Ectodermal cell (in vitro differentiated cells): ENCODE results near the gene RNASET2.

Experiments
- H3K27ac ChIP-seq: 2 replicates; pipeline ENCODE4 v1.7.0; 2013; ENCODE audit warnings: mild to moderate bottlenecking, low read depth, low read length; ENCODE audit not compliant: insufficient read depth, poor library complexity, severe bottlenecking
- H3K27me3 ChIP-seq: 2 replicates; pipeline ENCODE4 v1.7.0; 2013; ENCODE audit warnings: mild to moderate bottlenecking, low read length; ENCODE audit not compliant: insufficient read depth, control insufficient read depth, poor library complexity, severe bottlenecking
- H3K36me3 ChIP-seq: one replicate; pipeline ENCODE4 v1.7.0; 2013; ENCODE audit warnings: low read length; ENCODE audit not compliant: control insufficient read depth, insufficient read depth
- H3K4me1 ChIP-seq: one replicate; pipeline ENCODE4 v1.7.0; 2013; ENCODE audit warnings: low read length; ENCODE audit not compliant: control insufficient read depth, insufficient read depth
- H3K4me3 ChIP-seq: 2 replicates; pipeline ENCODE4 v1.7.0; 2013; ENCODE audit warnings: low read depth, low read length, control low read depth; ENCODE audit not compliant: insufficient read depth
- H3K9me3 ChIP-seq: 2 replicates; pipeline ENCODE4 v1.7.0; 2013; ENCODE audit warnings: mild to moderate bottlenecking, low read length, moderate library complexity; ENCODE audit not compliant: control insufficient read depth
- WGBS, 2 experiments: methylation state at CpG; one replicate each; pipeline ENCODE4 v1.1.7; 2013; ENCODE audit warnings: missing lambda C conversion rate in 2 of 2; 5-methylcytosine and 5-hydroxymethylcytosine counted together

RNASET2 gene

DNA sequence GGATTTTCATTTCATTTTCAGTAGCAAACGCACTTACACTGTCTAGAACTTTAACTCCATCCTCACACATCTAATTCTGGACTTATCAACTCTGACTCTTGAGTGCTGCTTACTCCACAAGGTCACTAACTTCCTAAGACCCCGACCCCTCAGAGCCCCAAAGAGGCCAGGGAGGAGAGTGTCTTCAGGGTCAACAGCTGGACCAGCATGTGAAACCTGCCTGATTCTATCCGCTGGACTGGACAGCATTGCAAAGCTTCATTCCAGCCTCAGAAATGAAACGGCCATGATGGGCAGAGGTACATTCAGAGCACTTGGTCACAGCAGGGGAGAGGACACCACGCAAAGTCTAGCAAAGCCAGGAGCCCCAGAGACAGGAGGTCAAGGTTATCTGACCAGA lies 9.1 kb downstream of the RNASET2 start:
- Histone ChIP-seq H3K36me3 (no peaks in the 10 kb centered on the region), H3K27me3 (no peaks in the 10 kb centered on the region), H3K4me1 (no peaks in the 10 kb centered on the region), H3K4me3 (no peak overlapping the region), H3K9me3 (no peaks in the 10 kb centered on the region), H3K27ac (no peak overlapping the region)
- 93% methylated on average over 5 of the region's 5 CpGs for WGBS, 2 experiments

DNA sequence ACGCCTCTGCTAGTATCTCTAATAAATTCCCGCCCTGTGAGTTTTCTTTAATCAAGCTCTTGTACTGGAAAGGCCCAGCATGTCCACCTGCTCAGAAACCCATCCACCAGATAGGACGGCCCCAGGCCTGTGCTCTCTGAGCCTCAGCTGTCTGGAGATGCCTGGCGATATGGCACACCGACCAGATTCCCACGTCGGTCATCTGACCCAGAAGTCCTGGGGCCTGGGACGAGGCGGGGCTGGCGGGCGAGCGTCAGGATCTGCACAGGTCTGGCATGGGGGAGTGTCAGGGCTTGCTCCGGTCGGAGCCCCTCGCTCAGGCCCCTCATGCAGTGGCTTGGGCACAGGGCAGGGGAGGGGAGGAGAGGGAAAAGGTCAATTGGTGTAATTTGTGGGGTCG lies 10.2 kb downstream of the RNASET2 start:
- no peak overlapping the region for H3K4me3 ChIP-seq
- H3K9me3 ChIP-seq, result no peaks in the 10 kb centered on the region
- 93 to 94% methylated on average over 15 to 16 of the region's 16 CpGs for WGBS, 2 experiments
- H3K4me1 ChIP-seq, result no peaks in the 10 kb centered on the region
- H3K36me3 ChIP-seq, result no peaks in the 10 kb centered on the region
- H3K27me3 ChIP-seq, result no peaks in the 10 kb centered on the region
- H3K27ac ChIP-seq, result no peak overlapping the region

DNA sequence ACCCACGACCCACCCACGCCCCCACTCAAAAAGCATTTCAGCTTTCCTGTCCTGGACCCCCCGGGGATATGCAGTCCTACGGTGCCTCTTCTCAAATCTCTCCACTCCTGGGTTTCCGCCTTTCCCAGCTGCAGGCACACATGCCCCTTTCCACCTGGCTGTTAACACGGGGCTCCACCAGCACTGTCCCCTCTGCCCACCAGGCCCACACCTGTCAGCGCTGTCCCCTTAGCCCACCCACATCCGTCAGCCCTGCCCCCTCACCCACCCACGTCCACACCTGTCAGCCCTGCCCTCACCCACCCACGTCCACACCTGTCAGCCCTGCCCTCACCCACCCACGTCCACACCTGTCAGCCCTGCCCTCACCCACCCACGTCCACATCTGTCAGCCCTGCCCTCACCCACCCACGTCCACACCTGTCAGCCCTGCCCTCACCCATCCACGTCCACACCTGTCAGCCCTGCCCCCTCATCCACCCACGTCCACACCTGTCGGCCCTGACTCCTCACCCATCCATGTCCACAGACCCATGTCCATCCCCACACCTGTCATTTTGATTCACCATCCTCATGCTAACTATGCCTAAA lies 11.6 kb downstream of the RNASET2 start:
- WGBS, 2 experiments, result 88% methylated on average over 16 of the region's 16 CpGs
- no peaks in the 10 kb centered on the region for H3K9me3 ChIP-seq
- H3K4me1 ChIP-seq, result no peaks in the 10 kb centered on the region
- no peak overlapping the region for H3K27ac ChIP-seq
- no peaks in the 10 kb centered on the region for H3K36me3 ChIP-seq
- H3K4me3 ChIP-seq, result no peak overlapping the region
- H3K27me3 ChIP-seq, result no peaks in the 10 kb centered on the region

DNA sequence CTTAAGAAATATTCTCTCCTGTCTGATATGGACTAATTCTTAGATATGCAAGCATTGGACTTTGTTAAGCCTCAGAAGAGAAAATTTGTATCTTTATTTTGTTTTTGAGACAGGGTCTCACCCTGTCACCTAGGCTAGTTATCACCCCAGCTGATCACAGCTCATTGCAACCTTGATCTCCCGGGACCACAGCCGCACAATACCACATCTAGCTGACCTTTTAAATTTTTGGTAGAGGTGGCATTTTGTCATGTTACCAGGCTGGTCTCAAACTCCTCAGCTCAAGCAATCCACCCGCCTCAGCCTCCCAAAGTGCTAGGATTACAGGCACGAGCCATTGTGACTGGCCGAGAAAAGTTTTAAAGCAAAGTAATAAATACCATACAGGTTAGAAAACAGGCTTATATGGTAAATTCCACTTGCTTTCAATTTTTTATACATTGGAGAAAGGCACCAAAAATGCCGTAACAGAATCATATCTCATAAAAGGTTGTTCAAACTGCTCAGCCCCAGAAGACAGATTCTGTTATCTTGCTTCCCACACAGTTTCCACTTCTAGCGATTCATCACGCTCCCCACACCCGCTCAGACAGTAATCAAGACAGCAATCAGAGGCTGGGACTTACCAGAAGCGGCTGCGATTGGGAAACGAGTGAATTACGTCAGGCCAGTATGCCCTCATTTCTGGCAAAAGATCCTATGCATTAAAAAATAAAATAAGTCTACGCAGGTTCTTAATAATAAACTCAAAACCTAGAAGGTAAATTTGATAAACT lies 13.8 kb downstream of the RNASET2 start:
- no peaks in the 10 kb centered on the region for H3K36me3 ChIP-seq
- H3K4me1 ChIP-seq, result no peaks in the 10 kb centered on the region
- H3K4me3 ChIP-seq, result no peak overlapping the region
- H3K9me3 ChIP-seq, result no peaks in the 10 kb centered on the region
- H3K27ac ChIP-seq, result no peak overlapping the region
- H3K27me3 ChIP-seq, result no peaks in the 10 kb centered on the region
- WGBS, 2 experiments, result 95 to 96% methylated on average over 12 to 13 of the region's 14 CpGs

DNA sequence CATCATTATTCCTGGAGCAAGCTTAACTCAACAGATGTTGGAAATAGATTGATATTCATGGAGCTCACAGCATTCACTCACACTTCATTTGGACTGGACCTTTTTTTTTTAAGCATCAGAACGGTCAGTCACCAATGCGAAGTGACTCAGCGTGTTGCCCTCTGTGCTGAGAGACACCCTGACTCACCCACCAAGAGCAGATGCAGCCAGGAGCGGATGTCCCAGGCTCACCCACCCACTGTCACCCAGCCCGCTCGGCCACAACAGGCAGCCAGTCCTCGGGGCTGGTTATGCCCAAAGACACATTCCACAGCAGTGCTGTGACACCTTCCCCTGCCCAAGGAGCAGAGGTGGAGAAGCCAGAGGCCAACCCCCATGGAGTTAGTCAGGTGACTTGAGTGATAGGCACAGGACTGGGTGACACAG lies 15.7 kb downstream of the RNASET2 start:
- Histone ChIP-seq H3K27me3 (no peaks in the 10 kb centered on the region), H3K9me3 (no peaks in the 10 kb centered on the region), H3K4me1 (peaks cover 8% of the 10 kb centered on the region), H3K36me3 (no peaks in the 10 kb centered on the region), H3K4me3 (no peak overlapping the region), H3K27ac (no peak overlapping the region)
- WGBS, 2 experiments, result 89 to 91% methylated on average over 7 of the region's 7 CpGs

DNA sequence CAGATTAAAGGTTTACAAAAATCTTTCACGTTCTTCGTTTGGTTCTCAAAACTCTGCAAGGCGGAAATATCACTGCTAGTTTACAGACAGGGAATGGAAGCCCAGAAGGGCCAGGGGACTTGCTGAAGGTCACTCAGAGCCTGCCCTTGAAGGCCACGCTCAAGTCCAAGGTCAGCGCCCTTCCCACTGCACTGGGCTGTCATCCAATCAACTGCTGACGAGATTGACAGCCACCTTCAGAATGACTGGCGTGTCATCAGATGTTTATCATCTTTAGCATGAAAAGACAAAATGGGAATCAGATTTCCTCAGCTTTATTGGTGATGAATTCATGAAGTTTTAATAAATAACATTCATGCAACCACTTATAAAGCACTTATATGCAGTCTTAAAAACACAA lies 16.5 kb downstream of the RNASET2 start:
- WGBS, 2 experiments, result 95% methylated on average over 7 of the region's 7 CpGs

DNA sequence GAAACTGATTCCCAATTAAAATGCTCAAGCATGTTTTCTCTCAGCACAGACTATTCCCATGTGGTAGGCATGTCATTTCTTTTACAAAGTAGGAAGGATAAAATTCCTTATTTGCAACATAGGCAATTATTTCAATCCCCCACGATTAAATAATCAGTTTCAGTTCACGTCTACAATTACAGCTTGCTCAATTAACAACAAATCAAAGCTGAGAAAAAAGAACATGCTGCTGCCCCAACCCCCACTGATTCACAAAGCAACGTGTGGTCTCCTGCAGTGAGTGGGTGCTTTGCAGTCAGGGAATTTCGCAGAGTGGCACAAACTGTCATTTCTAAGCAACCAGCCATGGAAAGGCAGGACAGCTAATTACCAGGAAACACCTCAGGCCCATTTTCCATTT lies 17.0 kb downstream of the RNASET2 start:
- no peak overlapping the region for H3K27ac ChIP-seq
- WGBS, 2 experiments, result 62 to 70% methylated on average over 4 of the region's 4 CpGs

More for the DNA sequence above, 16.5 kb downstream of the RNASET2 start:
- no peaks in the 10 kb centered on the region for H3K36me3 ChIP-seq
- H3K27me3 ChIP-seq, result no peaks in the 10 kb centered on the region
- H3K4me3 ChIP-seq, result no peak overlapping the region
- H3K27ac ChIP-seq, result no peak overlapping the region
- H3K4me1 ChIP-seq, result peaks cover 8% of the 10 kb centered on the region
- H3K9me3 ChIP-seq, result no peaks in the 10 kb centered on the region

DNA sequence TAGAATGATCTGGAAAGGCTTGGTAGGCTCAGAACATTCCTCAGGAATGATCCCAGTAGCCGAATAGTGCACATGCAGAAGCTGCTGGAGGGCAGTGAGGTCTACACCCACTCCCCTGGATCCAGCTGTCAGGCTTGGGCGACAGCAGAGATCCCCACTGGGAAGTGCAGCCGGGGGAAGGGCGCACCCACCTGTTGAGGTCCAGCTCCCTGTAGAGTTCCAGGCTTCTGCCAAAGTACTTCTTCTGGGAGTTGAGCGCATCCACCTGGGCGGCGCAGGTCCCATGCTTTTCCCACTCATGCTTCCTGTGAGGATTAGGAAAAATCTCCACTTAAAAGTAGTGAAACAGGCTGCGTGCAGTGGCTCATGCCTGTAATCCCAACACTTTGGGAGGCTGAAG lies 17.6 kb downstream of the RNASET2 start:
- Histone ChIP-seq H3K27me3 (no peaks in the 10 kb centered on the region), H3K4me3 (no peak overlapping the region), H3K27ac (no peak overlapping the region), H3K9me3 (no peaks in the 10 kb centered on the region), H3K36me3 (no peaks in the 10 kb centered on the region), H3K4me1 (peaks cover 8% of the 10 kb centered on the region)
- WGBS, 2 experiments, result 94 to 96% methylated on average over 8 of the region's 8 CpGs

More for the DNA sequence above, 17.0 kb downstream of the RNASET2 start:
- Histone ChIP-seq H3K27me3 (no peaks in the 10 kb centered on the region), H3K4me3 (no peak overlapping the region), H3K36me3 (no peaks in the 10 kb centered on the region), H3K4me1 (peaks cover 8% of the 10 kb centered on the region), H3K9me3 (no peaks in the 10 kb centered on the region)

DNA sequence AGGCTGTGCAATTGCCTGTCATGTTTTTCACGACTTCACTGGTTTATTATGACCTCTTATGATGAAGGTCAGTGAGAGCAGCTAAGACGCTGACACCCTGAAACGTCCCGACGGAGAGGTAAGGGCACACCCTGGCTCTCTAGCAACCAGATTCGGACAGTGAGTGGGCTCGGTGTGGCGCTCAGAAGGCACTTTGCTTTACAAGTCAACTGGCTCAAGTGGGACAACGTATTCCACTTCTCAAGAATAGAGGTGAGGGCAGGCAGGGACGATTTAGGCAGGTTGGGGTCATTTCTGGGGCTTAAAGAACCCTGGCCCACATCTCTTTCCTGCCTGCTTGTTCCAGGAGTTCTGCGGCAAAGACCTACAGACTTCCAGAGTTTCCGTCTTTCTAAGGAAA lies 18.2 kb downstream of the RNASET2 start:
- WGBS, 2 experiments, result 94 to 96% methylated on average over 12 of the region's 12 CpGs
- Histone ChIP-seq H3K36me3 (no peaks in the 10 kb centered on the region), H3K4me1 (peaks cover 8% of the 10 kb centered on the region), H3K27ac (no peak overlapping the region), H3K9me3 (no peaks in the 10 kb centered on the region), H3K27me3 (no peaks in the 10 kb centered on the region), H3K4me3 (no peak overlapping the region)

DNA sequence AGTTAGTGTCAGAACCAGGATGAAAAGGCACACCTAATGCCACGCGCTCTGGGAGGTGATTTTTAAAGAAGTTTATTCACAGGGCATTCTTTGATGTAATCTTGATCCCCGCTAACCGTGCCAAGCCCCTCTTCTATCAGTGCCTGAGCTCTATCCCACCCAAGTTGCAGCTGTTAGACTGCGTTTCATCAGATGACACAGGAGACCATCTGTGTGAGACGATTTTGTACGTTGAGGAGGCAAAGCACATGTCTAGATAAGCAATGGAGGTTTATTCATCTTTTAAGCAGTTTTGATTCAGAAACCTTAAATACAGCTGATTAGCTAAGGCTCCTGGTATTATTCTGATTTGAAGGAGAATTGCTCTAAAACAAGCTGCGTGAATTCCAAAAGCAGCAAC lies 18.6 kb downstream of the RNASET2 start:
- 94 to 96% methylated on average over 8 of the region's 8 CpGs for WGBS, 2 experiments
- Histone ChIP-seq H3K36me3 (no peaks in the 10 kb centered on the region), H3K27ac (no peak overlapping the region), H3K27me3 (no peaks in the 10 kb centered on the region), H3K4me1 (peaks cover 8% of the 10 kb centered on the region), H3K9me3 (no peaks in the 10 kb centered on the region), H3K4me3 (no peak overlapping the region)
